B cell (primary cell): Measurements from ENCODE around the gene HIF3A. TPM values are rescaled to one million over a fixed set of nuclear protein-coding genes. Genes with fewer than 3 reads are reported as not detected.

Experiments used
- ATAC-seq: fragments of 200-7000 bp; cut with Tn5 transposase; one replicate; pipeline ENCODE4 v1.10.0; 2021; ENCODE audit warnings: low read depth, mild to moderate bottlenecking, moderate number of reproducible peaks, moderate library complexity
- CTCF ChIA-PET: fragments of 350-600 bp; sonication (Branson Sonifier 250); formaldehyde crosslinking; loops from one replicate; lab custom pipeline; 2021; ENCODE audit warnings: antibody characterized with exemption, inconsistent platforms; lab: Charles Lee
- POLR2A ChIA-PET: fragments of 350-600 bp; sonication (Branson Sonifier 250); formaldehyde crosslinking; loops from one replicate; lab custom pipeline; 2021; ENCODE audit warnings: antibody characterized with exemption; lab: Charles Lee
- DNase-seq: peaks from one replicate; pipeline ENCODE4 v3.0.0; 2013
- H2AFZ ChIP-seq: 2 replicates; pipeline ENCODE4 v1.6.1; 2012; ENCODE audit warnings: mild to moderate bottlenecking, low read depth, low read length; ENCODE audit not compliant: insufficient read depth, poor library complexity, severe bottlenecking
- H3K27ac ChIP-seq, 2 donors: 1 replicate in 1 of 2; 2 replicates in 1 of 2; pipeline ENCODE4 v1.5.1; 2012 to 2013; ENCODE audit warnings: low read length in 2 of 2, mild to moderate bottlenecking in 2 of 2, moderate library complexity in 1 of 2
- H3K27me3 ChIP-seq, 4 experiments: fragments of 200-600 bp in 1 of 4; sonication (generic) in 1 of 4; replicated peaks in 1 of 4; 1 replicate in 2 of 4; 2 replicates in 2 of 4; pipeline versions ENCODE4 v1.6.1 to v1.7.0; 2013 to 2016; ENCODE audit warnings: low read length in 3 of 4, mild to moderate bottlenecking in 2 of 4, mixed read lengths in 1 of 4, moderate library complexity in 1 of 4; ENCODE audit not compliant: insufficient read depth in 4 of 4, control insufficient read depth in 3 of 4; ENCODE audit errors: control extremely low read depth in 1 of 4
- H3K36me3 ChIP-seq, 2 experiments: replicated peaks in 1 of 2; 1 replicate in 1 of 2; 2 replicates in 1 of 2; pipeline versions ENCODE4 v1.6.1 to v1.7.1; 2013; ENCODE audit warnings: low read length in 1 of 2; ENCODE audit not compliant: insufficient read depth in 2 of 2, control insufficient read depth in 1 of 2; ENCODE audit errors: control extremely low read depth in 1 of 2, extremely low read depth in 1 of 2
- H3K4me1 ChIP-seq, 2 donors: fragments of 200-600 bp in 1 of 2; sonication (generic) in 1 of 2; 1 replicate in 1 of 2; 2 replicates in 1 of 2; pipeline versions ENCODE4 v1.5.1 to v1.6.1; 2013 to 2017; ENCODE audit warnings: low read length in 2 of 2; ENCODE audit not compliant: control insufficient read depth in 2 of 2, insufficient read depth in 2 of 2
- H3K4me2 ChIP-seq: replicated peaks from 2 replicates; pipeline ENCODE3; 2012; ENCODE audit warnings: mild to moderate bottlenecking, low read depth, low read length; ENCODE audit not compliant: poor library complexity, severe bottlenecking
- H3K4me3 ChIP-seq, 5 experiments: fragments of 200-600 bp in 1 of 5; sonication (generic) in 1 of 5; 1 replicate in 3 of 5; 2 replicates in 2 of 5; pipeline versions ENCODE4 v1.5.1 to v1.7.0; 2011 to 2016; ENCODE audit warnings: low read length in 4 of 5, mild to moderate bottlenecking in 4 of 5, low read depth in 2 of 5, control low read depth in 1 of 5, moderate library complexity in 1 of 5; ENCODE audit not compliant: insufficient read depth in 1 of 5; ENCODE audit errors: control extremely low read depth in 1 of 5, extremely low read depth in 1 of 5
- H3K79me2 ChIP-seq: fragments of 200-600 bp; sonication (generic); one replicate; pipeline ENCODE4 v1.6.0; 2016; ENCODE audit warnings: low read length; ENCODE audit not compliant: control insufficient read depth, insufficient read depth
- H3K9ac ChIP-seq: fragments of 200-600 bp; sonication (generic); 2 replicates; pipeline ENCODE4 v1.6.1; 2017; ENCODE audit warnings: mild to moderate bottlenecking, low read length, moderate library complexity
- H3K9me3 ChIP-seq, 3 donors: one replicate each; pipeline versions ENCODE4 v1.6.1 to v1.7.1; 2013; ENCODE audit warnings: low read length in 2 of 3; ENCODE audit not compliant: control insufficient read depth in 2 of 3, insufficient read depth in 1 of 3; ENCODE audit errors: control extremely low read depth in 1 of 3
- H4K20me1 ChIP-seq: 2 replicates; pipeline ENCODE4 v1.6.0; 2012; ENCODE audit warnings: mild to moderate bottlenecking, low read length; ENCODE audit not compliant: insufficient read depth, control insufficient read depth, poor library complexity, severe bottlenecking
- H3K27ac Mint-ChIP-seq: one replicate; pipeline ENCODE4 v1.8.0; 2021; ENCODE audit warnings: mixed read lengths
- H3K27me3 Mint-ChIP-seq: one replicate; pipeline ENCODE4 v1.8.0; 2021; ENCODE audit warnings: mixed read lengths
- H3K4me1 Mint-ChIP-seq: one replicate; pipeline ENCODE4 v1.8.0; 2021; ENCODE audit warnings: mixed read lengths
- H3K4me3 Mint-ChIP-seq: one replicate; pipeline ENCODE4 v1.8.0; 2021; ENCODE audit warnings: mixed read lengths
- H3K9me3 Mint-ChIP-seq: one replicate; pipeline ENCODE4 v1.8.0; 2022; ENCODE audit warnings: mixed read lengths; ENCODE audit not compliant: insufficient read depth
- CTCF ChIP-seq: fragments of 200-600 bp; IDR thresholded peaks from one replicate; pipeline ENCODE4 v1.8.0; 2022; ENCODE audit warnings: antibody characterized with exemption, mild to moderate bottlenecking
- EZH2 ChIP-seq: IDR thresholded peaks from 2 replicates; pipeline ENCODE4 v1.6.1; 2012; ENCODE audit warnings: borderline replicate concordance, low read depth, mild to moderate bottlenecking, moderate library complexity, low read length; ENCODE audit not compliant: insufficient read depth, poor library complexity, severe bottlenecking
- WGBS: methylation state at CpG from one replicate; pipeline ENCODE4 v1.1.5; 2013; ENCODE audit warnings: missing lambda C conversion rate; ENCODE audit not compliant: insufficient coverage; 5-methylcytosine and 5-hydroxymethylcytosine counted together
- intact Hi-C: fragments of 100-400 bp; cut with micrococcal nuclease; formaldehyde crosslinking; loops from one replicate; pipeline ENCODE4 v1.10.0; 2022
- polyA minus RNA-seq: library from RNA; depleted of rRNA, polyadenylated mRNA; stranded (reverse); fragments of >200 nt; gene quantifications from 2 replicates; pipeline ENCODE4 v1.2.3, GENCODE V29; 2012
- polyA plus RNA-seq: library from polyadenylated mRNA; depleted of rRNA; stranded (reverse); fragments of >200 nt; gene quantifications from 2 replicates; pipeline ENCODE4 v1.2.3, GENCODE V29; 2012
- total RNA-seq, 2 donors: library from RNA; stranded (reverse); fragments of 120-200 nt in 1 of 2; gene quantifications; 1 replicate in 1 of 2; 2 replicates in 1 of 2; pipeline versions ENCODE4 v1.2.3 to v1.2.4, GENCODE V29; 2013 to 2022

HIF3A gene
- total RNA-seq (not detected in 2 replicates), polyA plus RNA-seq (not detected in 2 replicates), polyA minus RNA-seq (not detected in 2 replicates)
- total RNA-seq (2013) = 3.3 TPM

- no peaks in the 10 kb centered on the region for H3K4me1 Mint-ChIP-seq
- H3K27me3 Mint-ChIP-seq = peaks cover 40% of the 10 kb centered on the region
- H3K79me2 ChIP-seq = no peaks in the 10 kb centered on the region
- TF ChIP-seq CTCF (no peak), EZH2 (no peak)
- H3K36me3 ChIP-seq = no peaks in the 10 kb centered on the region
- no peak within 1 kb of the TSS for H2AFZ ChIP-seq
- no peak within 1 kb of the TSS for H3K4me3 Mint-ChIP-seq
- no peak within 1 kb of the TSS for H3K4me2 ChIP-seq
- POLR2A ChIA-PET = no interaction called here
- no peaks in the 10 kb centered on the region for H3K4me1 ChIP-seq
- intact Hi-C loops = no loop called here
- no peak within 1 kb of the TSS for H3K27ac ChIP-seq
- 6% methylated on average over 27 of the region's 46 CpGs for WGBS
- H3K9me3 ChIP-seq = peaks cover 0 to 3% (median 0%) of the 10 kb centered on the region in 3 donors
- ATAC-seq (no peak), DNase-seq (no peak)
- H3K27ac Mint-ChIP-seq = no peak within 1 kb of the TSS
- no peak within 1 kb of the TSS for H3K4me3 ChIP-seq
- no peaks in the 10 kb centered on the region for H4K20me1 ChIP-seq
- peaks cover 0 to 42% (median 4%) of the 10 kb centered on the region in 4 experiments for H3K27me3 ChIP-seq
- CTCF ChIA-PET = no interaction called here
- no peaks in the 10 kb centered on the region for H3K9me3 Mint-ChIP-seq
- H3K9ac ChIP-seq = no peak within 1 kb of the TSS
Observed at GRCh38 chr19:46296722-46297461, at the start of gene HIF3A. HIF3A (plus strand) TSS chr19:46297042; CDS start chr19:46297077, 35 bp downstream.

DNA sequence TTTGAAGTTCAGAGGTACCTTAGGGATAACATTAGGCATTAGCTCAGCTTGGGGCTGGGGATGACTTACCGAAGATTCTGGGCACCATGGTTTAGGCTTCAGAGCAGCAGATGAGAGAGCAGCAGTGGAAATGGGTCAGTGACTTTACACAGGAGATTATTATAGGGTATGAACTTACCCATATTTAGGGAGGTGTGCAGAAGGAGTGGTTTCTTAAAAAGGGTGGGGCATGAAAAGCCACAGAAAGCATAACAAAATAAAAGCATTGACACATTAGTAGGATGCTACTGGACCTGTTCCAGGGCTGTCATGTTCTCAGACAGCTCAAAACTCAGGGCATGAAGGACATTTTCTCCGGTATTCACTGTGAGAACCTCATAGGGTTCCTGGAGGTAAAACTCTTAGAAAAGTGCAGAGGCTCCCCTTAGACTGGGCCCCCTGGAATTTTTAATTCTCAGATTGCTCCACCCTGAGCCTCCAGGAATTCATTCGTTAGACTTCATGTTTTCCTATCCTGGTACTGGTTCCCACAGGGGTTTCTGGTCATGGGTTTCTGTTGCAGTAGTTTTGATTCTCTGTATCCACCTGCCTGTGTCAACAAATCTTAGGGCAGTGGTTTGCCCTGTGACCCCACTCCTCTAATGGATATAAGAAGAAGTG lies 46.6 kb upstream of the HIF3A start:
- intact Hi-C loops = no loop called here
- H3K79me2 ChIP-seq = no peaks in the 10 kb centered on the region
- no peak overlapping the region for H3K4me2 ChIP-seq
- Mint-ChIP-seq H3K27ac (no peak overlapping the region), H3K9me3 (no peaks in the 10 kb centered on the region), H3K4me1 (no peaks in the 10 kb centered on the region), H3K4me3 (no peak overlapping the region), H3K27me3 (peaks cover 48% of the 10 kb centered on the region)
- no peak for ATAC-seq
- no peaks in the 10 kb centered on the region for H3K36me3 ChIP-seq
- no peak overlapping the region for H3K9ac ChIP-seq
- no peak overlapping the region for H3K27ac ChIP-seq
- ChIA-PET CTCF (interaction anchor here (0.8 kb wide), 1 partner anchor 15 kb away, joined by 3 read pairs; no protein-coding TSS in a partner anchor), POLR2A (no interaction called here)
- no peaks in the 10 kb centered on the region for H3K4me1 ChIP-seq
- no peak for TF ChIP-seq CTCF
- no peak for TF ChIP-seq EZH2
- no peak overlapping the region for H2AFZ ChIP-seq
- 82% methylated on average over 3 of the region's 3 CpGs for WGBS
- no peaks in the 10 kb centered on the region for H4K20me1 ChIP-seq
- no peak overlapping the region for H3K4me3 ChIP-seq
- DNase-seq = no peak
- peaks cover 0 to 5% (median 2%) of the 10 kb centered on the region in 4 experiments for H3K27me3 ChIP-seq
- H3K9me3 ChIP-seq = no peaks in the 10 kb centered on the region
